Measurements from ENCODE around the gene MALRD1.

The MALRD1 gene
- 0 to 0.11 (median 0) reads per million in 9 experiments for total RNA-seq

DNA sequence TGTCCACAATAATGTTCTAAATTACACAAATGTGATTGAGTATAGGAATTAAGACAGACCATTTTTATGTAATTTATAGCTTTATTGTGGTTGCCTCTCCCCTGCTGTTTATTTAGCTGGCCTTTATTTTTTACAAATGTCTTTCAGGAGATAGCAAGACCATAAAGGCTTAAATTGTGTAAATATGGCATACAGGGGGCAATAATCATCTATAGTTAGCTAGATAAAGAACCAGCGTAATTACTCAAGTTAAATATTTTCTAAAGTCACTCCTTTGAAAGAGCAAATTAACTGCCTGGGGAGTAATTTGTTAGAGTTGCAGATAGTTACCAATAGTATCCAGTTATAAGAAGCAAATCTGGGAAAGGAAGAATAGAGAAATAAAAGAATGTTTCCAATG is at the start of gene MALRD1:
TSS of gene MALRD1 (plus strand) at position 313 of the 400 bp plus-strand sequence. CDS start 138 bp downstream, outside the sequence.
- no peak for ATAC-seq (replicated peaks)
- Mint-ChIP-seq H3K9me3 (peaks cover 8 to 10% of the 10 kb centered on the region in 2 donors), H3K4me1 (ENCODE audit: low read depth in 2 of 2) (no peaks in the 10 kb centered on the region), H3K27ac (no peak within 1 kb of the TSS), H3K4me3 (no peak within 1 kb of the TSS), H3K36me3 (ENCODE audit: insufficient read depth) (no peaks in the 10 kb centered on the region), H3K27me3 (no peaks in the 10 kb centered on the region)
- no peak for DNase-seq

DNA sequence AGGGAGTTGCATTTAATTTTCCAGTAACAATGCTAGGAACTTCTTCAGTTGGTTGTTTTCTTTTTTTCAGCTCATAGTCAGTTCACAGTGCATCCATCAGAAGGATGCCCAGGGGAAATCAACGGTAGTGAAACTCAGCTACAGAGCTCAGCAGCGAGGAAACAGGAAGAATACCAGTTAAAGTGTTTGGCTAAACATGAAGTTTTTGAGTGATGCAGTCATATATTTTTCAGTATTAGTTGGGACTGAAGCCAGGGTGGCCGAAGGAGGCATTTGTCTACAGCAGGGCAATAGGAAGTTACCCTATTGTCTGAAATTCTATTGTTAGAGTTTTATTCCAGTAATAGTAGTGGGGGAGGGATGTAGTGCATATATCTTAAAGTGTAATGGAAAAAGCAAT is 45.3 kb upstream of the MALRD1 start:
- DNase-seq = no peak
- no peaks in the 10 kb centered on the region for H3K27me3 Mint-ChIP-seq

DNA sequence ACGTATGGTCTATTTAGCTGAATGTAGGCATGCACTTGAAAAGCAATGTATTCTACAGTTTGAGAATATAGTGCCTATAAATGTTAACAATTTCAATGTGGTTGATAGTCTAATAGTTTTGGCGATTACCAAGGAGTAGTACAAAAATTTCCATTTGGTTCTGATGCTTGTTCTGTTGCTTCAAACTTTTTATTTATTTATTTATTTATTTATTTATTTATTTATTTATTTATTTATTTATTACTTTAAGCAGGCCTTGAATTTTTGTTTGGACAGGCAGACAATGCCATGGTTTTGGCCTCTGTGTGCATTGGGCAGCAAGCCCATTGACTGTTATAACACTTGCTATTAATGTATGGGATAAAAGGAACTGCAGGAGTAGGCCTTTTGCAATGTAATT is 36.5 kb upstream of the MALRD1 start:
- DNase-seq = no peak
- no peak for ATAC-seq (replicated peaks)
- Mint-ChIP-seq H3K36me3 (ENCODE audit: insufficient read depth) (no peaks in the 10 kb centered on the region), H3K9me3 (peaks cover 11 to 46% of the 10 kb centered on the region in 2 donors), H3K4me1 (ENCODE audit: low read depth in 2 of 2) (no peaks in the 10 kb centered on the region), H3K4me3 (no peak overlapping the region), H3K27me3 (no peaks in the 10 kb centered on the region), H3K27ac (no peak overlapping the region)

More for the DNA sequence above, 45.3 kb upstream of the MALRD1 start:
- peaks cover 11 to 31% of the 10 kb centered on the region in 2 donors for H3K9me3 Mint-ChIP-seq
- no peaks in the 10 kb centered on the region for H3K36me3 Mint-ChIP-seq (ENCODE audit: insufficient read depth)
- ATAC-seq (replicated peaks) = no peak
- H3K27ac Mint-ChIP-seq = no peak overlapping the region
- no peak overlapping the region for H3K4me3 Mint-ChIP-seq
- H3K4me1 Mint-ChIP-seq (ENCODE audit: low read depth in 2 of 2) = no peaks in the 10 kb centered on the region

DNA sequence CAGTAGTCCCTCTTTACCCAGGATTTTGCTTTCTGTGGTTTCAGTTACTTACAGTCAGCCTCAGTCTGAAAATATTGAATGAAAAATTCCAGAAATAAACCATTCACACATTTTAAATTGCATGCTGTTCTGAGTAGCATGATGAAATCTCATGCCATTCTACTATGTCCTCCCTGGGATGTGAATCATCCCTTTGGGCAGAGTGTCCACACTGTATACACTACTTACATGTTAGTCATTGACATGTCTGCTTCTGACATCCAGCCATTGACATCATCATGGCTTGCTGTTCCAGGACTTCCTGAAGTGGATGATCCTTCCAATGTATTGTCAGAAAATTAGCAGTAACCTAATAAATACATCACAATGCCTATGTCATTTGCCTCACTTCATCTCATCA is 34.6 kb upstream of the MALRD1 start:
- H3K27ac Mint-ChIP-seq = no peak overlapping the region
- no peak for ATAC-seq (replicated peaks)
- H3K9me3 Mint-ChIP-seq = peaks cover 4 to 29% of the 10 kb centered on the region in 2 donors
- H3K36me3 Mint-ChIP-seq (ENCODE audit: insufficient read depth) = no peaks in the 10 kb centered on the region
- no peak overlapping the region for H3K4me3 Mint-ChIP-seq
- no peak for DNase-seq
- no peaks in the 10 kb centered on the region for H3K4me1 Mint-ChIP-seq (ENCODE audit: low read depth in 2 of 2)
- H3K27me3 Mint-ChIP-seq = no peaks in the 10 kb centered on the region

DNA sequence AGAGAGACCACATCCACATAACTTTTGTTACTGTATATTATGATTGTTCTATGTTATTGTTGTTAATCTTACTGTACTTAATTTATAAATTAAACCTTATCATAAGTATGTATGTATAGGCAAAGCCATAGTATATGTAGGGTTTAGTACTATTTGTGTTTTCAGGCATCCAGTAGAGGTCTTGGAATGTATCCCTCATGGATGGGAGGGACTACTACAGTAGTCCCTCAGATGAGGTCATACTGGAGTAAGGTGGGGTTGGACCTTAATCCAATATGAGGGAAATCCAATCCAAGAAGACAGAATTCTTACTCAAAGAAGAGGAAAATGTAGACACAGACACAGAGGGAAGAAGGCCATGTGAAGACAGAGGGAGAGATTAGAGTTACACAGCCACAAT is 34.1 kb upstream of the MALRD1 start:
- Mint-ChIP-seq H3K36me3 (ENCODE audit: insufficient read depth) (no peaks in the 10 kb centered on the region), H3K27me3 (no peaks in the 10 kb centered on the region), H3K4me3 (no peak overlapping the region), H3K27ac (no peak overlapping the region), H3K4me1 (ENCODE audit: low read depth in 2 of 2) (no peaks in the 10 kb centered on the region), H3K9me3 (peaks cover 4 to 24% of the 10 kb centered on the region in 2 donors)
- ATAC-seq (replicated peaks) (no peak), DNase-seq (no peak)

DNA sequence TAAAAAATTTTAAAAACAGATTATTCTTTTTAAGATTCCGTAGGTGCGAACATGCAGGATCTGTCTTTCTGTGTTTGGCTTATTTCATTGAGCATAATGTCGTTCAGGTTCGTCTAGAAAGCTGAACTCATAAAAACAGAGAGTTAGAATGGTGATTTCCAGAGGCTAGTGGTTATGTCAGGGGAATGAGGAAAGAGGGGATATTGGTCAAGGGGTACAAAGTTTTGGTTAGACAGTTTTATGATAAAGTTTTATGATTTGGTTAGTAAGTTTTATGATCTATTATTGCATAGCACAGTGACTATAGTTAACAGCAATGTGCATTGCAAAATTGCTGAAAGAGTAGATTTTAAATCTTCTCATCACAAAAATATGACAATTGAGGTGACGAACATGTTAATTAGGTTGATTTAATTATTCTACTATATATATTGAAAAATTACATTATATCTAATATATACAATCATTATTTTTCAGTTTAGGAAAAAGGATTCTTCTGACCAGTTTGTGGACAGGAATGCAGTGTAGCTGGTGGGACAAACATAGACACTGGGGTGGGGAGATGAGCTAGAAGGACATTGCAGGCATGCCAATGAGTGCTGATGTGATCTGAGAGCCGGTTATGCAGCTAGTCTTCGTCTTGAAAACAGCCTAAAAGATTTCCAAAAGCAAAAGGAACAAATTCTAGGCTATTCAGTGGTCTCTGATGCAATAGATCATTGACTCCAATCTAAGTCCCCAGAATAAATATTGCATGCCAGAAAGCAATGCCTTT is 31.3 kb upstream of the MALRD1 start:
- no peak overlapping the region for H3K4me3 Mint-ChIP-seq
- H3K9me3 Mint-ChIP-seq = peaks cover 2 to 17% of the 10 kb centered on the region in 2 donors
- no peaks in the 10 kb centered on the region for H3K27me3 Mint-ChIP-seq
- DNase-seq (no peak), ATAC-seq (replicated peaks) (no peak)
- H3K36me3 Mint-ChIP-seq (ENCODE audit: insufficient read depth) = no peaks in the 10 kb centered on the region
- no peak overlapping the region for H3K27ac Mint-ChIP-seq
- no peaks in the 10 kb centered on the region for H3K4me1 Mint-ChIP-seq (ENCODE audit: low read depth in 2 of 2)

DNA sequence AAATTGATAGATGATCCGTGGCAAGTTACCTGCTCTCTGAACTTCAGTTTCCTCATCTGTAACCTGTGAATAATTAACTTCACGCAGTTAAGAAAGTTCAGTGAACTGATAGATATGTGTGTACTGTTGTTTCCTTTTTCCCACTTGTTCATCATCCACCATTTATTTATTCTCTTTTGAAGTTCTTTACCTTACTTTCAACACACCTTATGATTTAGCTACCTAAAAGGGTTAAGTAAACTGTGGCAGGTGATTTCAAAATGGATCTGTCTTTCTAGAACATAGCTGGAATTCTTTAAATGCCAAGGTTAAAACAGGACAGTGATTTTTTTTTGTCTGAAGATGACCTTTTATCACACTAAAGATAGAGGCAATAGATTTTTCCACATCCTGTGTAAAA is 27.4 kb upstream of the MALRD1 start:
- Mint-ChIP-seq H3K27me3 (no peaks in the 10 kb centered on the region), H3K4me3 (no peak overlapping the region), H3K36me3 (ENCODE audit: insufficient read depth) (no peaks in the 10 kb centered on the region), H3K27ac (no peak overlapping the region), H3K4me1 (ENCODE audit: low read depth in 2 of 2) (no peaks in the 10 kb centered on the region), H3K9me3 (peaks cover 2 to 5% of the 10 kb centered on the region in 2 donors)
- DNase-seq = no peak
- no peak for ATAC-seq (replicated peaks)

DNA sequence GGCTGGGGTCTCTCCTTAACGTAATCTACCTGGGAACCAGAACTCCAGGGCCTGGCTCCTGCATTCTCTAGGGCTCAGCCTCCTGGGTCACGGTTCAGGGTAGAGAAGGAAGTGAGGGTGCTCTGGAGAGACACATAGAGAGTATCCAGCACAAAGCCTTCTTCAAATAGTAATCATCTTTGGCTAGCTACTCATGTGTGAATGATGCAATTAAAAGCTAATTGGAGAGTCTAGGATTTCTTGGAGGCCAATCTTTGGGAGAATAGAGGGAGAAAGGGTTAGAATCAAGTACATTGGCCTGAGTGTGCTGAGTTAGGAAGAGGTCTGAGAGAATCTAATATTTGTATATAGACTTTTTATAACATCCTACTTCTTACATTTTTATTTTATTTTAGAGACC is 24.0 kb upstream of the MALRD1 start:
- Mint-ChIP-seq H3K36me3 (ENCODE audit: insufficient read depth) (no peaks in the 10 kb centered on the region), H3K4me1 (ENCODE audit: low read depth in 2 of 2) (no peaks in the 10 kb centered on the region), H3K4me3 (no peak overlapping the region), H3K9me3 (peaks cover 0 to 6% of the 10 kb centered on the region in 2 donors), H3K27ac (no peak overlapping the region), H3K27me3 (no peaks in the 10 kb centered on the region)
- ATAC-seq (replicated peaks) (no peak), DNase-seq (no peak)

DNA sequence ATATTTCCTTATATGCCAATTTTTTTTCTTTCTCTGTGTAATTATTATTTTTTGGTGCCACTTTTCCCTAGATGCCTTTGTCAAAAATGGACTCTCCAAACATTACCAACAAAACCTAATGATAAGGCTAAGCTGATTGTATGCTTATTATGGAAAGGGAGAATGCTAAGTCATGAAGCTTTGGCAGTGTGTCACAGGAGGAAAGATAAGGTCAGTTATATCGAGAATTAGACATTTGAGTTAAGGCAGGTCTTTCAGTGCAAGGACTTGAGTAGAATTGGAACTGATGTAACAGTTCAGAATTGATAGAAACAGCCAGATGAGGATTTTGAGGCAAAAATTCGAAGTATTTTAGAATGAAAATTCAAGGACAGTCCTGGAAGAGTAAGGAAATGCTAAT is 16.8 kb upstream of the MALRD1 start:
- H3K27me3 Mint-ChIP-seq = no peaks in the 10 kb centered on the region
- H3K9me3 Mint-ChIP-seq = peaks cover 0 to 2% of the 10 kb centered on the region in 2 donors
- H3K27ac Mint-ChIP-seq = no peak overlapping the region
- H3K36me3 Mint-ChIP-seq (ENCODE audit: insufficient read depth) = no peaks in the 10 kb centered on the region
- ATAC-seq (replicated peaks) = no peak
- no peak for DNase-seq
- H3K4me3 Mint-ChIP-seq = no peak overlapping the region
- no peaks in the 10 kb centered on the region for H3K4me1 Mint-ChIP-seq (ENCODE audit: low read depth in 2 of 2)

DNA sequence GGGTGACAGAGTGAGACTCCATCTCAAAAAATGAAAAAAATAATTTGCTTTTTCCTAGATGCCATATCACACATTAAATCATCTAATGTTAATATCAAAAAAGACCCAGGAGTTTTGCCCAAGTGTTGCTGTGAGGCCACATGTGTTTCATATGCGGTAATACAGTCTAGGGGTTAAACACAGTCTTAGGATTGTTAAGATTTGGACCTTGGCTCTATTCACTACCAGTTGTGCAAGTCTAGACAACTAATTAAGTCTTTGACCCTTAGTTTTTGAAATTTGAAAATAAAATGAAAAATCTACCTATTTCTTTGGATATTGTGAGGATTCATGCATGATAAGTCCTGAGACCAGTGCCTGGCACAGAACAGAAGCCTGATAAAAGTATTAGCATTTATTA is 14.9 kb upstream of the MALRD1 start:
- no peak for DNase-seq
- Mint-ChIP-seq H3K4me3 (no peak overlapping the region), H3K36me3 (ENCODE audit: insufficient read depth) (no peaks in the 10 kb centered on the region), H3K4me1 (ENCODE audit: low read depth in 2 of 2) (no peaks in the 10 kb centered on the region), H3K9me3 (no peaks in the 10 kb centered on the region), H3K27me3 (no peaks in the 10 kb centered on the region), H3K27ac (no peak overlapping the region)
- ATAC-seq (replicated peaks) = no peak

DNA sequence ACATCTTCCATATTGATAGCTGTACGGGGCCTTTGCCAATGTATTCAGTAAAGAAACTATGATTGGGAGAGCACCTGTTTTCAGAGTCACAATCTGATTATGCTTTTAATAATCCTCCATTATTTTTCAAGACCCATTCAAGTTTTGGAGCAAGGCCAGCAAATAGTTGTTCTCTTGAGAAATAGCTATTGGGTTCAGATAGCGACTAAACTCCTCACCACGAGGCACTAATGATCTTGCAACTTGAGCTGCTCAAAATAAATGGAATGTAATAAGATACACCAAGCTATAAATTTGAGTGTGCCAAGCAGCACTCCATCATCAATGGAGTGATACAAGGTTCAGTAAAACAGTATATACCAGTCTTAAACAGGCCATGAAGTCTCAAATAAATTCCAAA is 7.4 kb upstream of the MALRD1 start:
- H3K4me1 Mint-ChIP-seq (ENCODE audit: low read depth in 2 of 2) = no peaks in the 10 kb centered on the region
- DNase-seq = no peak
- H3K36me3 Mint-ChIP-seq (ENCODE audit: insufficient read depth) = no peaks in the 10 kb centered on the region
- H3K9me3 Mint-ChIP-seq = peaks cover 0 to 3% of the 10 kb centered on the region in 2 donors
- H3K4me3 Mint-ChIP-seq = no peak overlapping the region
- no peaks in the 10 kb centered on the region for H3K27me3 Mint-ChIP-seq
- ATAC-seq (replicated peaks) = no peak
- no peak overlapping the region for H3K27ac Mint-ChIP-seq

DNA sequence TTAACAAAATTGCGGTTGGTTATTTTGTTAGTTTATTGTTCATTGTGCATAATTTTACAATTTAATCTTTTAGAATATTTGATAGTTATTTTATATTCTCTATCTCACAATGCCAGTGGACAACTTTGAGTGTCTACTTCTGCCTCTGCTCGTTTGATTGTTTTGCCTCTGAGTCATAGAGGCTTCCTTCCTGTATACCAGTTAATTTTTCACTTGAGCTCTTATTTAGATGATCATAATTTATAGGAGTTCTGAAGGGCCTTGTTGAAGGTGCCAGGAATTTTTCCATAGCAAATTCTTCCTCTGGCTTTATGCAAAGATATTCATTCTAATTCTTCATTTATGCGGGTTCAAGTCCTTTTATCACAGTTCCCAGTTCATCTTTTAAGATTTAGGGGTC is 5.2 kb upstream of the MALRD1 start:
- H3K9me3 Mint-ChIP-seq = peaks cover 0 to 6% of the 10 kb centered on the region in 2 donors
- no peaks in the 10 kb centered on the region for H3K36me3 Mint-ChIP-seq (ENCODE audit: insufficient read depth)
- no peak overlapping the region for H3K4me3 Mint-ChIP-seq
- no peaks in the 10 kb centered on the region for H3K27me3 Mint-ChIP-seq
- H3K4me1 Mint-ChIP-seq (ENCODE audit: low read depth in 2 of 2) = no peaks in the 10 kb centered on the region
- no peak overlapping the region for H3K27ac Mint-ChIP-seq
- DNase-seq = no peak
- no peak for ATAC-seq (replicated peaks)

DNA sequence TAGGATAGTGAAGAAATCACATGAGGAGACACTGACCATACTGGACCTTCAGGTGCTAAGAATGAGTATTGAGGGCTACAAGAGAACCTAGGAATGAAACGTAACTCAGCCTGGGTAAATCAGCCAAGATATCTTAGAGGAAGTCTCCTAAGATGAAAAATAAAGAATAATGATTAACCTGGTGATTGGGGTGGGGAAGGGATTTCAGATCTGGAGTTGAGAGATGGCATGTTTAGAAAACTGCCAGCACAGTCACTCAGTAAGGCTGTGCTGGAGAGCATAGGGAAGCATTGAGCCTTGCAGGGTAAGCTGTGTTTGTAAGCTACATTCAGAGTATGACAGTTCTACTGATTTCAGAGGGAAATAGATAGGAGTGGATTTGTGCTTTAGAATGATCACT is 1.9 kb upstream of the MALRD1 start:
- peaks cover 0 to 6% of the 10 kb centered on the region in 2 donors for H3K9me3 Mint-ChIP-seq
- no peaks in the 10 kb centered on the region for H3K4me1 Mint-ChIP-seq (ENCODE audit: low read depth in 2 of 2)
- DNase-seq (no peak), ATAC-seq (replicated peaks) (no peak)
- no peaks in the 10 kb centered on the region for H3K27me3 Mint-ChIP-seq
- no peak overlapping the region for H3K4me3 Mint-ChIP-seq
- no peak overlapping the region for H3K27ac Mint-ChIP-seq
- H3K36me3 Mint-ChIP-seq (ENCODE audit: insufficient read depth) = no peaks in the 10 kb centered on the region

DNA sequence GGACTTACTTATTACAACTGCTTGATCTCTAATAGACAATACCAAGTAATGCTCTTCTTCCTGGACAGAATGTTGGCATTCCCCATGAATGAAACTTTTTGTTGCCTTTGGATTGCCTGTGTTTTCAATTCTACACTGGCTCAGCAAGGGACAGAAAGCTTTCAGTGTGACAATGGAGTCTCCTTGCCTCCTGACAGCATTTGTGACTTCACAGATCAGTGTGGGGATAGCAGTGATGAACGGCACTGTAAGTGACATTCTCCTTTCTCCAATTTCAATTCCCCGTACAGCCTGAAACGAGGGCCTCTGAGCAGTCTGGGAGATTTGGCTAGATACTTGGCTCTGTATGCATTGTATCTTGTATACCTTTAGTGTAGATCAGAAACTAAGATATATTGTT is 290 bp downstream of the MALRD1 start:
- no peak overlapping the region for H3K27ac Mint-ChIP-seq
- DNase-seq (no peak), ATAC-seq (replicated peaks) (no peak)
- H3K4me1 Mint-ChIP-seq (ENCODE audit: low read depth in 2 of 2) = no peaks in the 10 kb centered on the region
- H3K4me3 Mint-ChIP-seq = no peak overlapping the region
- H3K36me3 Mint-ChIP-seq (ENCODE audit: insufficient read depth) = no peaks in the 10 kb centered on the region
- H3K9me3 Mint-ChIP-seq = peaks cover 8 to 10% of the 10 kb centered on the region in 2 donors
- no peaks in the 10 kb centered on the region for H3K27me3 Mint-ChIP-seq
